ENCODE data around the gene PRICKLE2.

Gene PRICKLE2

DNA sequence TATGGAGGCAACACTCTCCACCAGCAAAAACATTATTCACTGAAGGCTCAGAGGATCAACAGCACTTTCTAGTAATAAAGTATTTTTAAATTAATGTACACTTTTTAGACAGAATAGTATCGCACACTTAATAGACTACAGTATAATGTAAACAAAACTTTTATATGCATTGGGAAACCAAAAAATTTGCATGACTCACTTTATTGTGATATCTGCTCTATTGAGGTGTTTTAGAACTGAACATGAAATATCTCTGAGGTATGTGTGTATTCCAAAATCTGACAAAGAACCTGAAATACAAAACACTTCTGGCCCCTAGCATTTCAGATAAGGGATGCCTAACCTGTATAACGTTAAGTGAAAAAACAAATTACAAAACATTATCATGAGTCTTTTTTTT lies 99.7 kb downstream of the PRICKLE2 start:
- no peak for DNase-seq

DNA sequence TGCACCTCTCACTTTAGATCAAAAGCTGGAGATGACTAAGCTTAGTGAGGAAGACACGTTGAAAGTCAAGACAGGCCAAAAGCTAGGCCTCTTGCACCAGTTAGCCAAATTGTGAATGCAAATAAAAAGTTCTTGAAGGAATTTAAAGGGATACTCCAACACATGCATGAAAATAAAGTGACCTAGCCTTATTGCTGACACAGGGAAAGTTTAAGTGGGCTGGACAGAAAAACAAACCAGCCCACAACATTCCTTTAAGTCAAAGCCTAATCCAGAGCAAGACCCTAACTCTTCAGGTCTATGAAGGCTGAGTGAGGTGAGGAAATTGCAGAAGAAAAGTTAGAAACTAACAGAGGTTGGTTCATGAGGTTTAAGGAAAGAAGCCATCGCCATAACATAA lies 101.3 kb downstream of the PRICKLE2 start:
- no peak for DNase-seq

GRCh38 chr3:64122476-64122875 lies 102.8 kb downstream of the PRICKLE2 start:
- DNase-seq: no peak

DNA sequence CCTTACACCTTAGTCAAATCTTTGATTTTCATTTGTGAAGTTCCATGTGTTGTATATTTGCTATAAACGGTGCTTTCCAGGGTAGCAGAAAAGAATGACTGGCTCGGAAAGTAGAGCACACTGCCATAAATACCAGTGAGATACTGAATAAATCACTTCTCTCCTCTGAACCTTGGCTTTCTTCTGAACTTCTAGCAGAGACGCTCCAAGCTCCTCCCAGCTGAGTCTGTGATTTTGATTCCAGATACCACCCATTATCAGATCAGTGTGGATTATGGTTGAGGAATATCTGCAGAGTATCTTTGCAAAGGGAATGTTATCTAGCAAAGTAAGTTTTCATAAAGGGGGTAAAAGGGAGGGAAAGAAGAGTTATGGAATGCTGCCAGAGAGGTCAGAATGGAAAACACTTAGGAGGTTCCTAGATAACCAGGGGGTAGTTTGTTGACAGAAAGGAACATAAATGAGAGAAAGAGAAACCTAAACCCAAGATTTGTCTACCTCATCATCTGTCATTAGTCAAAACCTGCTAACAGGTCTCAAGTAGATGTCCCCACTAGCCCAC lies 103.4 kb downstream of the PRICKLE2 start:
- no peak for DNase-seq

DNA sequence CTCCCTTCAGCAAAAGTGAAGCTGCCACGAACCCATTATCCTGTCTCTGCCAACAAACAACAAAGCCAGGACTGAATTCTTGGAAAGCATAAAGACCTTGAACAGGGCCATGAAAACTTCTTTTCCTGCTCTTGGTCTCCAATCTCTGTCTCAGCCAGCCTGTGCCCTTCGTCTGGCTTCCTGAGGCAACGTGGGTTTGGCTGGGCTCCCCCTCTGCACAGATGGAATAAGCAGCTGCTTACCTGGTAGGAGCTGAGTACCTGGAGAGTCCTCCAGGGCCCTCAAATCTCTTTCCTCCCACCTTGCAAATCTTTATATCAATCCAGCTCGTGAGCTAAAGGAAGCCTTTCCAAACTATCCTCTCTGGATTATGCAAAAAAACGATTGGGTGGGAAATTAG lies 104.4 kb downstream of the PRICKLE2 start:
- DNase-seq: no peak

GRCh38 chr3:64117483-64117882 lies 107.8 kb downstream of the PRICKLE2 start:
- DNase-seq: no peak

DNA sequence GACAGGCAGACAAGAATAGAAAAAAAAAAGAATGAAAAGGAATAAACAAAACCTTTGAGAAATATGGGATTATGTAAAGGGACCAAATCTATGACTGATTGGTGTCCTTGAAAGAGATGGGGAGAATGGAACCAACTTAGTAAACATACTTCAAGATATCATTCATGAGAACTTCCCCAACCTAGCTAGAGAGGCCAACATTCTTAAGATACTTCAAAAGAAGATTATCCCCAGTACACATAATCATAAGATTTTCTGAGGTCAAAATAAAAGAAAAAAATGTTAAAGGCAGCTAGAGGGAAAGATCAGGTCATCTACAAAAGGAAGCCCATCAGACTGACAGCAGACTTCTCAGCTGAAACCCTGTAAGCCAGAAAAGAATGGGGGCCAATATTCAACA lies 110.6 kb downstream of the PRICKLE2 start:
- DNase-seq: no peak

DNA sequence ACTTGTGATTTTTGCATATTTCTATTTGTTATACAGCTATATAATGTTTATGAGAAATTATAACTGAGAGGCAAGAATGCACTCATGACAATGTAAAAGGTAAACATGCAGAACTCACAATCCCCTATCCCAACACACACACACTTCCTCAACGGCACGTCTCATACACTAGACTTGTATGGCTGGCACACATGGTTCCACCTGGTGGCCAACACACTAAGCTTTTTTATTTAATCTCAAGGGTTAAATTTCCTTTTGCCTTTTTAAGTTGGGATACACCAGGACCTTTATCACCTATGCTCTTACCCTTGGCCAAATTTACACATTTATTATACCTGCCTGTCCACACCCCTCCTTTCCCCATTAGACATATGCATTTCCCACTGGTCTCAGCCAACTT lies 113.4 kb downstream of the PRICKLE2 start:
- no peak for DNase-seq

GRCh38 chr3:64111083-64111482 lies 114.2 kb downstream of the PRICKLE2 start:
- DNase-seq: no peak

DNA sequence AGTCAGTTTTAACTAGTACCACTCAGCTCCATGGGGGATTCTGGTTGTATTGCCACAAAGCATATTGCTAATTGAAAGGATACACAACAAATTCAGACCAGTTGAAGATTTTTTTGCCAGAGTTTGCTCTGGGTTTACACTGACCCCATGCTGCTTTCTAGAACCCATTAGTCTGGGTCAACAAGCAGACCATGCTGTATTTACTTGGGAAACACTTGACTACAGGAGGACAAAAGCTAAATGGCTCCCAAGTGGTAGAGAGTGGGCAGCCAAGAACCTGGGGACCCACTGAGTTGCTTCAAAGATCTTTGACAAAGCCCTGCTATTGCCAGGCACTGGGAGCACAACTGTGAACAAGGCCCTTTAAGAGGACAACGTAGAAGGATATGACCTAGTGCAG lies 115.2 kb downstream of the PRICKLE2 start:
- no peak for DNase-seq

GRCh38 chr3:64109438-64109837 lies 115.8 kb downstream of the PRICKLE2 start:
- DNase-seq: no peak

GRCh38 chr3:64108784-64109317 lies 116.4 kb downstream of the PRICKLE2 start:
- no peak for DNase-seq

DNA sequence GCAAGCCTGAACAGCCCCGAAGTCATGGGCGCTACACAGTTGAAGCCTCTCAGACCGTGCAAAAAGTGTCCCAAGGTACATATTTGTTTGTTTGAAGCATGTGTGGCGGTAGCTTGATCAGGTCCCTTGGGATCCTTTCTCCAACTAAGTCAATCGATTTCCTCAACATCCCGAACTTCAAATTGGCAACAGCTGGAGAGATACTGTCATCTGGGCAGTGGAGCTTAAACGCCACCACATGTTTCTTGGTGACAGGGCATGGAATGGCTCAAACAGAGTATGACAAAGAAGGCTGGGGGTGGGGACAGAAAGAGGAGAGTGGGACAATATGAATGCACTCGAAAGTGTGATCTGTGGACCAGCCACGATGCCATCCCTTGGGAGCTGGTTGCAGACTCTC lies 117.0 kb downstream of the PRICKLE2 start:
- no peak for DNase-seq

DNA sequence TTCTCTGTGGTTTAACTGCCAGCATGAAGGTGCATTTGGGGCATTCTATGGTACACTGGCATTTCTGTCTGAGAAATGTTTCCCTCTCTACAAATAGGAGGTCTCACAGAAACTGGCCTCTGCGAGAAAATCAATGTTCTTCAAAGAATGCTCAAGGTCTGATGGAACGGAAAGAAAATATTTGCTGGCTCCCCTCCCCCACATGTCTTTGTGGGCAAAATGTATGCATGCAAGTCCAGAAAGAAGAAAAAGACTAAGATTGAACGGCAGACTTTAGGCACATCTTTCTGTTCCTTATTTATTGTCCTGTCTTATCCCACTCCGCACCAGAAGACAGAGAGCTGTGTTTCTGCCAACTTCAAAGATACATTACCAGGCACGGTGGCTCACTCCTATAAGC lies 118.1 kb downstream of the PRICKLE2 start:
- no peak for DNase-seq

GRCh38 chr3:64105816-64106215 lies 119.5 kb downstream of the PRICKLE2 start:
- DNase-seq: no peak

GRCh38 chr3:64104691-64105111 lies 120.6 kb downstream of the PRICKLE2 start:
- no peak for DNase-seq

GRCh38 chr3:64104006-64104405 lies 121.3 kb downstream of the PRICKLE2 start:
- DNase-seq: no peak

- no peak for DNase-seq
Measured at GRCh38 chr3:64103131-64103530, 122.1 kb downstream of the PRICKLE2 start.

- no peak for DNase-seq
Measured at GRCh38 chr3:64102147-64102546, 123.1 kb downstream of the PRICKLE2 start.

DNA sequence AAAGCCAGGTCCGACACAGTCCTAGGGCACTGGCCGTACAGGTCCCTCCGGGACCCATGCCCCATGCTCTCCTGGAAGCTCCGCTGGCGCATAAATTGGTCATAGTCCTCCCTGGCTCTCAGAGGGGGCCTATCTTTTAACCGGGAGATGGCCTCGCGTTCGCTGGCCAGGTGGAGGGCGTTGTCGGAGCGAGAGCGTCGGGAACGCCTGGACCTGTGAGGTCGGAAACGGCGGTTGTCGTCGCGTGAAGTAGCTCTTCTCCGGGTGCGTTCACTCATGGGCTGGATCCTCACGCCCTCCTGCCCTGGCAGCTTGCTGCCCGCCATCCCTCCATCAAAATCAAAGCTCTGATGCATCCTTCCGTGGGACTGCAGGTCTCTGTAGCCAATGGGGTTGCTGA lies 126.0 kb downstream of the PRICKLE2 start:
- no peak for DNase-seq

DNA sequence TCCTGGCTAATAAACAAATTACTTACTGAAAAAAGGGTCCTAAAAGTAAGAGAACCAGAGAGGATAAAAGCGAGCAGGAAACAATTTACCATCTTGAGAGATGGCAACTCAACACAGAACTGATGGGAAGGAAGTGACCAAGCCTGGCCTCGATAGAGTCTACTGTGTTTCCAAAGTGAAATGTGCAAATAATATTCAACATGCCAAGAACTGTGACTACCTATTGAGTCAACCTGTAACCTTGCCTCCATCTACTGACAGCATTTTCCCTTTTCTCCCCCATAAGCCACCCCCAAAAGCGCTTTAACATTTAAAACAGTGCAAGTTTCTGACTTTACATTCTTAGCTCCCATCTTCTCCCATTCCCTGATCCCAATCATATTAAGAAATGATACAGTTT lies 126.6 kb downstream of the PRICKLE2 start:
- DNase-seq: no peak

- DNase-seq: no peak
Measured at GRCh38 chr3:64097920-64098319, 127.3 kb downstream of the PRICKLE2 start.

- no peak for DNase-seq
Measured at GRCh38 chr3:64095802-64096201, 129.5 kb downstream of the PRICKLE2 start.

- no peak for DNase-seq
Measured at GRCh38 chr3:64094713-64095079, 130.6 kb downstream of the PRICKLE2 start.

All from KG1 (cell line).